ENCODE data around the gene SCYL1. TPM values are rescaled to one million over a fixed set of nuclear protein-coding genes. Genes with fewer than 3 reads are reported as not detected.

Gene SCYL1
- total RNA-seq, 2 donors from 2014 or later = 55.0 to 62.3 TPM

GRCh38 chr11:65573391-65574079, 48.7 kb downstream of the SCYL1 start:
- ATAC-seq = no peak
- Histone ChIP-seq H3K27ac (peak overlapping the region; percentile 72 to 94 (median 86)), H3K27me3 (no peaks in the 10 kb centered on the region), H3K36me3 (replicated peaks in 1 of 2; ENCODE audit: insufficient read depth in 1 of 2, low read depth in 2 of 2) (no peaks in the 10 kb centered on the region), H3K4me3 (peak overlapping the region in 1 of 2 donors; percentile 49), H3K9me3 (no peaks in the 10 kb centered on the region), H3K4me1 (peaks cover 71% of the 10 kb centered on the region)
- 22 to 27% methylated on average over 13 to 22 of the region's 22 CpGs for WGBS, 2 donors
- no peak for TF ChIP-seq CTCF (IDR thresholded peaks at IDR 0.05)
- no peak for TF ChIP-seq POLR2A (IDR thresholded peaks at IDR 0.05)
- intact Hi-C loops (cut with DNase I) = no loop called here
- DNase-seq = peak; percentile 41 to 60 (median 50)

- WGBS, 2 donors = 1 to 2% methylated on average over 25 to 56 of the region's 67 CpGs
Measured at GRCh38 chr11:65574109-65574810, 49.4 kb downstream of the SCYL1 start.

DNA sequence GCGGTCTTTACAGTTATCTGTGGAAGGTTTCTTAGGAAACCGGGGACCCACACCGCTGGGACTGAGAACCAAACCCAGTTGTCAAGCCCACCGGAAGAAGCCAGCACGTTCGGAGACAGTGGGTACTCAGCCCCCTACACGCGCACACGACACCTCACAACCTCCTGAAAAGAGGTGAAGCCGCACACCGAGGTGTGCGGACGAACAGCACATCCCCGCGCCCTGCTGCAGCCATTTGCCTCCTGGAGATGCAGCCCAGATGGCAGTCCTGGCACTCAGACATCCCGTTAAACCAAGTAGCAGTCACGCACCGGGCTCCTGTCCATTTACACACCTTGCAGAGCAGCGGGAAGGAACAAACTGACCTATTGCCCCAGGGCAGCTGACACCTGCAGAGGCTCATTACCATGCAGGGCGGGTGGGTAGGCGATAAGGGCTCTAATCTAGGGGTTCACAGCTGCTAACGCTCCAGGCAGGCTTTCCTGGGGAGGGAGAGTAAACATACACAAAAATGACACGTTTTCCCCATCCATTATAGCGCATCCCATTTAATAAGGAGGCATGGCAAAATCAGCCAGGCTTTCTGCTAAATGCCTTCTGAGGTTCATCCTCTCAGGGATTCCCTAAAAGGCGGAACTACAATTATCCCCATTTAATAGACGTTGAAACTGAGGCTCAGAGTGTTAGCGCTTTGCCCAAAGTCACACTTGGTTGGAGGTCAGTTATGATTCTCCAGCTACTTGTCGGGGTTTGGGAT, 50.1 kb downstream of the SCYL1 start:
- Histone ChIP-seq H3K9me3 (no peaks in the 10 kb centered on the region), H3K4me1 (peaks cover 61% of the 10 kb centered on the region), H3K4me3 (peak overlapping the region in 1 of 2 donors; percentile 25), H3K27ac (peak overlapping the region; percentile 72 to 94 (median 86)), H3K36me3 (replicated peaks in 1 of 2; ENCODE audit: insufficient read depth in 1 of 2, low read depth in 2 of 2) (no peaks in the 10 kb centered on the region), H3K27me3 (no peaks in the 10 kb centered on the region)
- DNase-seq (peak; percentile 62 to 85 (median 79)), ATAC-seq (no peak)
- 16 to 36% methylated on average over 7 to 28 of the region's 28 CpGs for WGBS, 2 donors
- intact Hi-C loops (cut with DNase I) = no loop called here
- TF ChIP-seq POLR2A (IDR thresholded peaks at IDR 0.05) = peak in 1 of 3 donors; percentile 21
- no peak for TF ChIP-seq CTCF (IDR thresholded peaks at IDR 0.05)

More at GRCh38 chr11:65574109-65574810, 49.4 kb downstream of the SCYL1 start:
- ATAC-seq (peak; percentile 54), DNase-seq (peak; percentile 85 to 92 (median 88))
- intact Hi-C loops (cut with DNase I) = no loop called here
- Histone ChIP-seq H3K27ac (peak overlapping the region; percentile 72 to 94 (median 86)), H3K4me1 (peaks cover 64% of the 10 kb centered on the region), H3K36me3 (replicated peaks in 1 of 2; ENCODE audit: insufficient read depth in 1 of 2, low read depth in 2 of 2) (no peaks in the 10 kb centered on the region), H3K4me3 (peak overlapping the region in 1 of 2 donors; percentile 25), H3K27me3 (no peaks in the 10 kb centered on the region), H3K9me3 (no peaks in the 10 kb centered on the region)
- peak in 1 of 3 donors; percentile 15 for TF ChIP-seq POLR2A (IDR thresholded peaks at IDR 0.05)
- peak; percentile 68 to 100 (median 93) for TF ChIP-seq CTCF (IDR thresholded peaks at IDR 0.05)

- intact Hi-C loops (cut with DNase I) = no loop called here
- Histone ChIP-seq H3K9me3 (no peaks in the 10 kb centered on the region), H3K27me3 (no peaks in the 10 kb centered on the region), H3K36me3 (replicated peaks in 1 of 2; ENCODE audit: insufficient read depth in 1 of 2, low read depth in 2 of 2) (peaks cover 0 to 1% of the 10 kb centered on the region in 2 donors), H3K4me3 (peak within 1 kb of the TSS in 1 of 2 donors; percentile 3), H3K27ac (peak within 1 kb of the TSS; percentile 72 to 94 (median 86)), H3K4me1 (peaks cover 61% of the 10 kb centered on the region)
- TF ChIP-seq POLR2A (IDR thresholded peaks at IDR 0.05) (peak in 1 of 3 donors; percentile 24), CTCF (IDR thresholded peaks at IDR 0.05) (no peak)
- ATAC-seq (peak; percentile 22), DNase-seq (peak; percentile 61 to 73 (median 67))
- WGBS, 2 donors = 3% methylated on average over 50 of the region's 69 CpGs; no CpG with 5 or more reads in 1 of the 2 donors
Measured at GRCh38 chr11:65575568-65576231, 50.8 kb downstream of the SCYL1 start, which contains the start of gene EHBP1L1. Gene EHBP1L1, plus strand, starts transcription at chr11:65576053. Its CDS starts 250 bp downstream, at chr11:65576303.

Measured in body of pancreas (tissue), 4 donors.